ENCODE measurements around the gene ACER3.

DNA sequence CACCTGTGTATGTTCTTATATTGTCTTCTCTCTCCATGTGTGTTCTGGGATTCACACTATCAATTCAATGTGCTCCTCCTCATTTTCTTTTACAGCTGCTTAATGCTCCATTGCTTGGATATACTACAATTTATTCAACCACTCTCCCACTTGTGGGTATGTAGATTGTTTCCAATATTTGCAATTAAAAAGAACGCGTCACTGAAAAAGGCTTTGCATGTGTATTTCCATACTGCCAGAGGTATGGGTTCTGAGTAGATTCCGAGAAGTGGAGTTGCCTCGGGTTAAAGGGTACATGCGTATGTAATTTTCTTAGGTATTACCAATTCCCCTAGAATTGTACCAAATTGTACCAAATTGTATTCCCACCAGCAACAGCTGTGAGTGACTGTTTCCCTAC, 199.1 kb downstream of the ACER3 start:
- TF ChIP-seq, protein P1, sequence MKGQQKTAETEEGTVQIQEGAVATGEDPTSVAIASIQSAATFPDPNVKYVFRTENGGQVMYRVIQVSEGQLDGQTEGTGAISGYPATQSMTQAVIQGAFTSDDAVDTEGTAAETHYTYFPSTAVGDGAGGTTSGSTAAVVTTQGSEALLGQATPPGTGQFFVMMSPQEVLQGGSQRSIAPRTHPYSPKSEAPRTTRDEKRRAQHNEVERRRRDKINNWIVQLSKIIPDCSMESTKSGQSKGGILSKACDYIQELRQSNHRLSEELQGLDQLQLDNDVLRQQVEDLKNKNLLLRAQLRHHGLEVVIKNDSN (CRISPR knock-in tag; IDR thresholded peaks at IDR 0.05), result no peak
- TF ChIP-seq JUN (CRISPR knock-in tag; IDR thresholded peaks at IDR 0.05) (no peak), ZNF396 (CRISPR knock-in tag; IDR thresholded peaks at IDR 0.05; ENCODE audit: borderline replicate concordance) (no peak), MAX (CRISPR knock-in tag; IDR thresholded peaks at IDR 0.05) (no peak), ZBTB21 (CRISPR knock-in tag; IDR thresholded peaks at IDR 0.05; ENCODE audit: borderline replicate concordance) (no peak), NR2C2 (CRISPR knock-in tag; IDR thresholded peaks at IDR 0.05) (no peak), STAT6 (CRISPR knock-in tag; conservative IDR thresholded peaks at IDR 0.05; ENCODE audit: low read depth) (no peak)
- TF ChIP-seq, protein P2, sequence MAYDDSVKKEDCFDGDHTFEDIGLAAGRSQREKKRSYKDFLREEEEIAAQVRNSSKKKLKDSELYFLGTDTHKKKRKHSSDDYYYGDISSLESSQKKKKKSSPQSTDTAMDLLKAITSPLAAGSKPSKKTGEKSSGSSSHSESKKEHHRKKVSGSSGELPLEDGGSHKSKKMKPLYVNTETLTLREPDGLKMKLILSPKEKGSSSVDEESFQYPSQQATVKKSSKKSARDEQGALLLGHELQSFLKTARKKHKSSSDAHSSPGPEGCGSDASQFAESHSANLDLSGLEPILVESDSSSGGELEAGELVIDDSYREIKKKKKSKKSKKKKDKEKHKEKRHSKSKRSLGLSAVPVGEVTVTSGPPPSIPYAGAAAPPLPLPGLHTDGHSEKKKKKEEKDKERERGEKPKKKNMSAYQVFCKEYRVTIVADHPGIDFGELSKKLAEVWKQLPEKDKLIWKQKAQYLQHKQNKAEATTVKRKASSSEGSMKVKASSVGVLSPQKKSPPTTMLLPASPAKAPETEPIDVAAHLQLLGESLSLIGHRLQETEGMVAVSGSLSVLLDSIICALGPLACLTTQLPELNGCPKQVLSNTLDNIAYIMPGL (CRISPR knock-in tag; IDR thresholded peaks at IDR 0.05), result no peak

Measured in WTC11 (cell line).